ENCODE results near the gene PDE6A.
"Not testable (repeated sequence)": the region's sequence is repeated elsewhere in the genome, so short reads cannot be mapped to it uniquely, and the experiment has no call there.

The PDE6A gene

GRCh38 chr5:149898811-149899210 is 45.8 kb downstream of the PDE6A start:
- no peak for DNase-seq

GRCh38 chr5:149895416-149896345 is 48.9 kb downstream of the PDE6A start:
- DNase-seq, result peak in 1 of 56 donors; percentile 20

- DNase-seq, result no peak
Measured at GRCh38 chr5:149894237-149894636, 50.4 kb downstream of the PDE6A start.

- no peak for DNase-seq
Measured at GRCh38 chr5:149893403-149893931, 51.1 kb downstream of the PDE6A start.

- DNase-seq, result no peak
Measured at GRCh38 chr5:149892594-149892993, 52.0 kb downstream of the PDE6A start.

- DNase-seq, result no peak
Measured at GRCh38 chr5:149888280-149888679, 56.3 kb downstream of the PDE6A start.

GRCh38 chr5:149887622-149888183 is 56.9 kb downstream of the PDE6A start:
- DNase-seq, result no peak

GRCh38 chr5:149886692-149887470 is 57.7 kb downstream of the PDE6A start:
- no peak for DNase-seq

- no peak for DNase-seq
Measured at GRCh38 chr5:149886060-149886459, 58.5 kb downstream of the PDE6A start.

GRCh38 chr5:149885513-149885912 is 59.1 kb downstream of the PDE6A start:
- DNase-seq, result no peak

GRCh38 chr5:149883550-149883949 is 61.0 kb downstream of the PDE6A start:
- DNase-seq, result no peak

- not testable (repeated sequence) for DNase-seq
Measured at GRCh38 chr5:149882633-149883032, 62.0 kb downstream of the PDE6A start.

GRCh38 chr5:149881874-149882273 is 62.7 kb downstream of the PDE6A start:
- no peak for DNase-seq

- DNase-seq, result no peak
Measured at GRCh38 chr5:149881069-149881622, 63.4 kb downstream of the PDE6A start.

GRCh38 chr5:149879593-149879992 is 65.0 kb downstream of the PDE6A start:
- not testable (repeated sequence) for DNase-seq

- DNase-seq, result no peak
Measured at GRCh38 chr5:149878371-149878770, 66.2 kb downstream of the PDE6A start.

- DNase-seq, result no peak
Measured at GRCh38 chr5:149873896-149874295, 70.7 kb downstream of the PDE6A start.

- DNase-seq, result no peak
Measured at GRCh38 chr5:149872351-149873040, 72.1 kb downstream of the PDE6A start.

GRCh38 chr5:149871471-149871870 is 73.1 kb downstream of the PDE6A start:
- DNase-seq, result no peak

GRCh38 chr5:149870697-149871096 is 73.9 kb downstream of the PDE6A start:
- DNase-seq, result no peak

GRCh38 chr5:149870232-149870631 is 74.4 kb downstream of the PDE6A start:
- no peak for DNase-seq

All from amygdala (tissue), 56 donors.